Adrenal gland (tissue), 5 donors: ENCODE data around the gene RPS26.

Experiments used
- POLR2A ChIP-seq, 2 donors: fragments of 450-650 bp; IDR thresholded peaks; one replicate each; pipeline ENCODE4 v1.6.1; 2017; ENCODE audit warnings: antibody characterized with exemption in 2 of 2, mild to moderate bottlenecking in 2 of 2, moderate library complexity in 1 of 2
- TF ChIP-seq, protein P1 (sequence below), 6 experiments: fragments of 450-650 bp in 4 of 6; fragments of 200-600 bp in 2 of 6; sonication (generic) in 1 of 6; IDR thresholded peaks; 1 replicate in 5 of 6; 2 replicates in 1 of 6; pipeline versions ENCODE4 v1.5.1 to v1.8.0; 2016 to 2021; ENCODE audit warnings: antibody characterized with exemption in 6 of 6, mild to moderate bottlenecking in 2 of 6, moderate library complexity in 1 of 6
- donor health status: DM: no; HTN: no; CAD: no.

DNA sequence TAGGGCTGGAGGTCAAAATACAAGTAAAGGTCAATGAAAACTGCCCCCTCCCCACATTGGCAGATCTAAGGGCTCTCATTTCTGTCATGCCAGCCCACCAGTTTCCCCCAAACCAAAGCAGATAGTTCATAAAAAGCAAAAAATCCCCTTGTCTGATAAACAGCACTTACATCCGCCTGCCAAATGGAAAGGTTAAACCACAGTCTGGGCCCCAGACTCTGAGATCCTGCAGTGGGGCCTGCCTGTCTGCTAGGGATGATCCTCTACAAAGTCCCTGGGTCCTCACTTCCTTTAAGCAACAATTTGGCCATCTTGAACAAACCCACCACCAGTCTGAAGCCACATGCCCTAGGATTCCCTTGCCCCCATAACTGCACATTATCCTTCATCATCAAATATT, 9.7 kb upstream of the RPS26 start:
- TF ChIP-seq, protein P1, sequence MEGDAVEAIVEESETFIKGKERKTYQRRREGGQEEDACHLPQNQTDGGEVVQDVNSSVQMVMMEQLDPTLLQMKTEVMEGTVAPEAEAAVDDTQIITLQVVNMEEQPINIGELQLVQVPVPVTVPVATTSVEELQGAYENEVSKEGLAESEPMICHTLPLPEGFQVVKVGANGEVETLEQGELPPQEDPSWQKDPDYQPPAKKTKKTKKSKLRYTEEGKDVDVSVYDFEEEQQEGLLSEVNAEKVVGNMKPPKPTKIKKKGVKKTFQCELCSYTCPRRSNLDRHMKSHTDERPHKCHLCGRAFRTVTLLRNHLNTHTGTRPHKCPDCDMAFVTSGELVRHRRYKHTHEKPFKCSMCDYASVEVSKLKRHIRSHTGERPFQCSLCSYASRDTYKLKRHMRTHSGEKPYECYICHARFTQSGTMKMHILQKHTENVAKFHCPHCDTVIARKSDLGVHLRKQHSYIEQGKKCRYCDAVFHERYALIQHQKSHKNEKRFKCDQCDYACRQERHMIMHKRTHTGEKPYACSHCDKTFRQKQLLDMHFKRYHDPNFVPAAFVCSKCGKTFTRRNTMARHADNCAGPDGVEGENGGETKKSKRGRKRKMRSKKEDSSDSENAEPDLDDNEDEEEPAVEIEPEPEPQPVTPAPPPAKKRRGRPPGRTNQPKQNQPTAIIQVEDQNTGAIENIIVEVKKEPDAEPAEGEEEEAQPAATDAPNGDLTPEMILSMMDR (IDR thresholded peaks at IDR 0.05), result no peak
- no peak for TF ChIP-seq POLR2A (IDR thresholded peaks at IDR 0.05)
